Cardiac atrium fibroblast (primary cell): ENCODE results near the gene CITED4. TPM values are rescaled to one million over a fixed set of nuclear protein-coding genes. Genes with fewer than 3 reads are reported as not detected.

ENCODE experiments used
- total RNA-seq: library from RNA; depleted of rRNA; stranded (reverse); fragments of >200 nt; gene quantifications from 2 replicates; pipeline ENCODE4 v1.2.3, GENCODE V29; 2015

CITED4 gene
- 7.2 and 14.9 TPM in 2 replicates for total RNA-seq

GRCh38 chr1:40862008-40862863, at the start of gene CITED4:
Gene CITED4 (minus strand): TSS chr1:40862363. CDS start chr1:40862127, 236 bp downstream.

Other genes starting within 250 kb of the CITED4 start
- gene RIMS3, start 196.7 kb downstream of the CITED4 start, total RNA-seq = 0.18 and 0.49 TPM in 2 replicates
- gene NFYC, start 170.7 kb downstream of the CITED4 start, total RNA-seq = 25.6 and 29.5 TPM in 2 replicates
- gene KCNQ4, start 78.6 kb downstream of the CITED4 start, total RNA-seq = under 0.01 TPM in 1 of 2 replicates, not detected in the other
- gene CTPS1, start 117.3 kb upstream of the CITED4 start, total RNA-seq = 14.6 and 16.4 TPM in 2 replicates
- 0.16 and 0.90 TPM in 2 replicates for gene SLFNL1, start 159.4 kb upstream of the CITED4 start, total RNA-seq